Measurements from ENCODE around the gene VWCE.

VWCE gene

DNA sequence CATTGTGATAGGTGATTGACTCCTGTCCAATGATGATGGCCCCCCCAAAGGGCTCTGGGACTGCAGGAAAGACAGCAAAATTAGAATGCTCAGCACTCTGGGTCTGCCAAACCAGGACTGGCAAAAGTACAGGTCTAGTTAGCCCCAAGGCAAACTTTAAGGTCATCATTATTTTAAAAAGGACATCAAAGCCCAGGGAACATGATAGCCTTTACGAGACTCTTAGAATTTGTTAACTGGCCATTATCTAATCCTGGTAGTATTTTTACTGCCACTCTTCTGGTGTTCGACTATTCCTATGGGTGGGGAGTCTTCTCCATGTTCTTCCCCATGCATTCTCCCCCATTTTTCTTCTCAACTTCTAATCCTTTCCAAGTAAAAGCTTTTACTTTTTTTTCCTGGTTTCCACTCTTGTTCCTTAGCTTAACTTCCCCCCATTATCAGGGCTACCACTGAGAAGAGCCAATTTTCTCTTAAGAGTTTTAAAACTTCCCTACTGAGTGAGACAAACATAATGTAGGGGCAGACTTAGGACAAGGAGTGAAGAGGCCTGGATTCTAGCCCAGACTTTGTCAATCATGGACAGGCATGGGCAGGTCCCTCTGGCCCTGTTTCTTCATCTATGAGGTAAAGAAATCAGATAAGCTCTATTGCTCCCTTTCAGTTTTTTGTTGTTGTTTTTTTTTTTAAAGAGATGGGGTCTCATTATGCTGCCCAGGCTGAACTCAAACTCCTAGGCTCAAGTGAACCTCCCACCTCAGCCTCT is 30.7 kb upstream of the VWCE start:
- no peak for DNase-seq

DNA sequence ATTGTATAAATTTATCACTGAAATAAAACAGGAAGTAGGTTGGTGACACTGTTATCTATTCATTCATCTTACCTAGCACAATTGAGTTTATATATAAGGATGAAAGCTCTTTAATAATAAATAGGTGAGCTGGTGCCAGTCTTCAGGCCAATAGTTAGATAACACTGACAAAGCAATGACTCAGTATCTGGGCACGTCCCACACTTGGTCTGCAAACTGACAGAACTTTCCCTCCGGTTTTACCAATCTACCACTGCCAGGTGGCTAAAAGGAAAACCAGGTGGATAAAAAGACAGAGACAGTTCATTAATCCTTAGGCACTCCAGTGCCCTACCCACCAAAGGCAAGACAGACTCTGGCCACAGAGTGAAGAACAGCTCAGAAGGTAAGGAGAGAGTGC is 20.1 kb upstream of the VWCE start:
- no peak for DNase-seq

DNA sequence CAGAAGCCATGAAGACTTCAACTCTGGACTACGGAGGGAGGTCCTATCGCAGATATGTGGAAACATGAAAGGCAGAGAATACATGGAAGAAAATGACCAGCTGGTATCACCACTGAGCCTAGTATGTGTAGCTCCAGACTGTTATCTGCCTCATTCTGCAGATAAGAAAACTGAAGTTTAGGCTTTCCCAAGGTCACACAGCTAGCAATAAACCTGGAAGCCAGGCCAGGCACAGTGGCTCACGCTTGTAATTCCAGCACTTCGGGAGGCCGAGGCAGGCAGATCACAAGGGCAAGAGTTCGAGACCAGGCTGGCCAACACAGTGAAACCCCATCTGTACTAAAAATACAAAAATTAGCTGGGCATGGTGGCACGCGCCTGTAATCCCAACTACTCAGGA is 15.6 kb upstream of the VWCE start:
- no peak for DNase-seq

DNA sequence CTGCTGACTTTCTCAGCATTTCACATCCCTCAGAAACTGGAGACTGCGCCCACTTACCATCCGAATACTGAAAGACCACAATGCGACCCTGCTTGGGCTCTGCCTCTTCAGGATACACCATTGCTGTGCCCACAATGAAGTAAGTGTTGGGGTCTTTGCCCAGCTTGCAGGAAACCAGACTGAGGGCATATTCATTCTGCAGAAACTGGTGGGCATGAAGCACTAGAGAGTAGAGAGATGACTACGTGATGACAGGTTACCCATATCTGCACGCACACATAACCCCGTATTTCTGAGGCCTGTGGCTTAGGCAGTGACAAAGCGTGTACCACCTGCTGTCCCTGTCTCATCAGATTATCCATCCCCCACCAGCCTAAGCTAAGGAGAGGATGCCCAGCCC is 14.6 kb upstream of the VWCE start:
- no peak for DNase-seq

- DNase-seq, result no peak
Measured at GRCh38 chr11:61309141-61309540, 14.0 kb upstream of the VWCE start.

DNA sequence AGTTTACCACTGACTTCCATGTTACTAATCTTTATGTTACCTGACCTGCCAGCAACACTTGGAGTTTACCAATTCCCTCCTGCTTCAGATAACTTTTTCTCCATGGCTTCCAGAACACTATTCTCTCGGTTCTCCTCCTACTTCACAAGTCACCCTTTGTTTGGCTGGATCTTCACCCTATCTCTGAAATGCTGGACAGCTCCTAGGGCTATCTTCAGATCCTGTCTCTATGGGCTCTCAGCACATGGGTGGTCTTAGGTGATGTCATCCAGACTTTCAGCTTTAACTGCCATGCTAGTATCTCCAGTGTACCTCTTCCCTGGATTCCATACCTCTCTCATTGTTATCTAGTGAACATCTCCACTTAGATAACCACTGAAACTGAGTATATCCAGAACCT is 12.2 kb upstream of the VWCE start:
- no peak for DNase-seq

- no peak for DNase-seq
Measured at GRCh38 chr11:61306221-61306620, 11.1 kb upstream of the VWCE start.

GRCh38 chr11:61305417-61305816 is 10.3 kb upstream of the VWCE start:
- DNase-seq, result no peak

GRCh38 chr11:61303725-61304124 is 8.6 kb upstream of the VWCE start:
- no peak for DNase-seq

- no peak for DNase-seq
Measured at GRCh38 chr11:61302550-61302949, 7.4 kb upstream of the VWCE start.

GRCh38 chr11:61298663-61299244 is 3.6 kb upstream of the VWCE start:
- no peak for DNase-seq

GRCh38 chr11:61297746-61298145 is 2.6 kb upstream of the VWCE start:
- DNase-seq, result peak; percentile 22

DNA sequence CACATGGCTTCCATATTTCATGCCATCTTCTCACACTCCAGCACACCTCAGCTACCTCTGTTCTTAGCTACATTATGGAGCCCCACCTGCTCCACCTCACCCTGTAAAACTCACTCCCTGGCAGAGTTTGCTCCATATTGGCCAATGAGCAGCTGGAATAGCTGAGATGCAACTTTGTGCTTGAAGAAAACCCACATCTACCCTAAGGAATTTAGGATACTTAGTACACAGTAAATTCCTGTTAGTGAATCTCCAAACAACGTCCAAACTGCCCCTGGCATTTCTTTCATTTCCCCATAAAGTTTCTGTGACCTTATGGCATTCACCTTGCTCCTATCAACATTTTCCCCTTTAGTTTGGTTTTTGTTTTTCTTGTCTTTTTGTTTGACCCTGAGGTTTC is 2.2 kb upstream of the VWCE start:
- DNase-seq, result no peak

DNA sequence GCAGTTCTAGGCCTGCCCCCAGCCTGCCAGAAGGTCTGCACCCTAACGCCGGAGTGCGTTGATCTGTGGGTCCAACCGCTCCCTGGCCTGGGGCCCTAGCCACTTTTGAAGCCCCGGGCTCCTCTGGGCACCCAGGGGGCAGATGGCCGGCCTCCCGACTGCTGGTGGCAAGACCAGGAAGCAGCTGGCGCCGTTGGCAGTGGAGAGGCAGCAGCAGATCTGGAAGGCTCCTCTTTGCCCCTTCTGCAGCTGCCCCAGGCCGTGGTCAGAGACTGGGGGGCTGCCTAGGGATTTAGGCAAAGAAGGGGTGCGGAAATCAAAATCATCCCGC is 445 bp upstream of the VWCE start:
- no peak for DNase-seq

DNA sequence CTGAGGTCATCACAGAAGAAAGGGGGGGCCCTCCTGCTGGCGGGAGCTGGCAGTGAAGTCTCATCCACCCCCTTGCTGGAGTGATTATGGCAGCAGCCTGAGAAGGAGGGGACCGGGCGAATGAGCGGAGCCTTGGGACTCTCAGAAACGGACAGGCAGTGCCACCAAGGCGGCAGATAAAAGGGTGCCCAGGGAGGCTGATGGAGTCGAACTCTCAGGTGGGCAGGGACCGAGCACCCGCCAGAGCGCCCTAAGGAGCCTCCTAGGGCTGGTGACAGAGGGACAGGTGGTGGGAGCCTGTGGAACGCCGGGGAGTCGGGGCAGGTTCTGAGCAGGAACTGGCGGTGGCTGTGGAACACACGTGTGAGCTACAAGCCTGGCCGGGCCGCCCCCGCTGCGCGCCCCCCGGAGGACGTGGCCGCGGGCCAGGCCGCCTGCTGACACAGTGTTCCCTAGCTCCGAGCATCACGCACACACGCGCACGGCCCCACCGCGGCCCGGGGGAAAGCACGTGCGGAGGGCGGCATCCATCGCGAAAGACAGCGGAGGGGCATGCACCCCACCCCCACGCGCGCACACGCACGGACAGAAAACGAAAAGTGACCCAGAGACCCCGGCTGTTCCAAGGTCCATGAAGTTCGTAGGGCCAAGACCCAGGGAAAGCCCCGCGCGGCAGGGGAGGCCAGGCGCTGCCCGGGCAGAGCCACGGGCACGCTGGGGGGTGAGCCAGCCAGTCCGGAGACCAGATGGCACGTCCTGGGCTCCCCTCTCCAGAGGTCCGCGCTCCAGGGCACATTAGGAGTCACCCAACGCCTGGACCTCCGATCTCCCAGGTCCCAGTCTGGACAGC is 1.0 kb downstream of the VWCE start:
- no peak for DNase-seq

DNA sequence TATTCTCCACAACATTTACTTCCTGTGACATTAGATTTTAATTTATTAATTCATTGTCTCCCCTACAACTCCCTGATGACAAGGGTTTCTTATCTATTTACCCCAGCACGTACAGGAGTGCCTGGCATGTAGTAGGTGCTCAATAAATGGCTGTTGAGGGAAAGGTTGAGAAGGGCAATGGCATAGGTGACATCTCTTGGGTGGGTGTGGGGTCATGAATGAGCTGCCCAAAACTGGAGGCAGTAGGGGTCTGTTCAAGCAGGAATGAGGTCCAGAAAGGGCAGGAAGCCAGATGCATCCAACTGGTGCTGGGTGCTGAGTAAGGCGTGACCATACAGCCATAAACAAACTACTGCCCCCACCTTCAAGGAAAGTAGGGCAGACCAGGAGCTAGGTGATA is 2.8 kb downstream of the VWCE start:
- DNase-seq, result no peak

DNA sequence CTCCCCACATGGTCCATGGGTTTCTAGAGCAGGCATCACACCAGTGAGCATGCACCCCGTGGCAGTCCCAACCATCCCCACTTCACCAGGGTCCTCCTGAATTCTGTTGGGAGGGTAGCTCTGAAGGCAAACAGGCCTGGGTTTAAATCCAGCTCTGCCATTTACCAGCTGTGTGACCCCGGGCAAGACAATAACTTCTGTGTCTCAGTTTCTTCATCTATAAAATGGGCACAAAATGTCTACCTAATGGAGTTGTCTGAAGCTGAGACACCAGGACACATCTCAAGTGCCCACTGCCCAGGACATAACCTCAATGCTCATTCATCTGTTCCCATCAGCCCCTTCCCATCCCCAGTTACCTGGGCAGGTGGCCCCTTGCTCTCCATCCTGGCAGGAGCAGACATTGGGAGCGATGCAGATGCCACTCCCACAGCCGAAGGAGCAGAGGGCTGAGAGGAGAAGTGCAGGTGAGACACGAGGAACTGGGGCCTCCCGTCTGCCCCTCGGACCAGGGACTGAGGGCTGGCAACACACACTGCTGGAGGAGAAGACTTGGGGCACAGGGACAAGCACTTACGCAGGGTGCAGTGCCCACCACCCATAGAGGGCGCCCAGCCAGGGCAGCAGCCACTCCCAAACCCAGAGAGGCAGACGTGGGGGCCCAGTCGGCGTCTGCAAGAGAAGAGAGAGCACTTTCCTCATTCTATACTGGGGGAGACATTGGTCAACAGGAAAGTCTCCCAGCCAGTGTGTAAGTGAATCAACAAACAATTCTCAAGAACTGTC is 4.0 kb downstream of the VWCE start:
- DNase-seq, result no peak

- no peak for DNase-seq
Measured at GRCh38 chr11:61287338-61287977, 7.7 kb downstream of the VWCE start.

DNA sequence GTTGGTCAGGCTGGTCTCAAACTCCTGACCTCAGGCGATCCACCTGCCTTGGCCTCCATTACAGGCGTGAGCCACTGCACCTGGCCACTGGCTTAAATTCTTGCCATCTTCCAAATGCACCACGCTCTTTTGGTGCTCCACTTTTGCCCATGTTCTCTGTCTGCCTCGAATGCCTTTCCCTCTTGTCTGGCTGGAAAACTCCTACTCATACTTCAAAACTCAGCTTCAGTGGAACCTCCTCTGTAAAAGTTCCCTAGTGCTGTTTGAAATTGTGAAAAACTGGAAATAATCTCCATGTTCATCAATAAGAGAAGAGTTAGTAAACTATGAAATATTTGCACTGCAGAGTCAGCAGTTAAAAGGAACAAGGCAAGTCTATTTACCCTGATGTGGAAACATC is 11.5 kb downstream of the VWCE start:
- DNase-seq, result no peak

GRCh38 chr11:61281581-61282250 is 13.4 kb downstream of the VWCE start:
- peak; percentile 50 for DNase-seq

- no peak for DNase-seq
Measured at GRCh38 chr11:61280883-61281580, 14.1 kb downstream of the VWCE start.

All from NCI-H2029 treated with DMSO at 0.1 percent for 48 hours (cell line).